NCI-H1436 (cell line): Measurements from ENCODE around the gene QRSL1.
A peak's percentile ranks its signal among the peaks of the same experiment; 100 is the strongest.
"Not testable (repeated sequence)": the region's sequence is repeated elsewhere in the genome, so short reads cannot be mapped to it uniquely, and the experiment has no call there.

Experiments
- DNase-seq: peaks from one replicate; lab custom pipeline; 2025; lab: John Stamatoyannopoulos, UW

Gene QRSL1

GRCh38 chr6:106629103-106629858 lies at the start of gene QRSL1, which contains the start of gene RTN4IP1:
TSS of gene QRSL1 (plus strand) at chr6:106629578. CDS start at chr6:106629682, 104 bp downstream.
TSS of gene RTN4IP1 (minus strand) at chr6:106629498. CDS start at chr6:106629021, 477 bp downstream.
- DNase-seq, result peak; percentile 89

GRCh38 chr6:106581468-106581867 lies 47.9 kb upstream of the QRSL1 start:
- no peak for DNase-seq

- DNase-seq, result no peak
These were observed 42.5 kb upstream of the QRSL1 start for GRCh38 chr6:106586815-106587415.

GRCh38 chr6:106588937-106589336 lies 40.4 kb upstream of the QRSL1 start:
- not testable (repeated sequence) for DNase-seq

- DNase-seq, result no peak
These were observed 38.1 kb upstream of the QRSL1 start for GRCh38 chr6:106591111-106591825.

- DNase-seq, result no peak
These were observed 29.9 kb upstream of the QRSL1 start for GRCh38 chr6:106599440-106599839.

GRCh38 chr6:106600329-106600728 lies 29.0 kb upstream of the QRSL1 start:
- no peak for DNase-seq

- DNase-seq, result peak; percentile 31
These were observed 21.2 kb upstream of the QRSL1 start for GRCh38 chr6:106608080-106608668.

GRCh38 chr6:106609699-106610098 lies 19.7 kb upstream of the QRSL1 start:
- DNase-seq, result peak; percentile 33

- no peak for DNase-seq
These were observed 18.3 kb upstream of the QRSL1 start for GRCh38 chr6:106611030-106611429.

GRCh38 chr6:106612671-106613416 lies 16.5 kb upstream of the QRSL1 start:
- DNase-seq, result no peak

GRCh38 chr6:106613590-106613989 lies 15.8 kb upstream of the QRSL1 start:
- DNase-seq, result no peak

GRCh38 chr6:106614166-106614565 lies 15.2 kb upstream of the QRSL1 start:
- DNase-seq, result no peak

- no peak for DNase-seq
These were observed 14.7 kb upstream of the QRSL1 start for GRCh38 chr6:106614592-106615257.

- no peak for DNase-seq
These were observed 12.1 kb upstream of the QRSL1 start for GRCh38 chr6:106617302-106617701.

- DNase-seq, result no peak
These were observed 11.5 kb upstream of the QRSL1 start for GRCh38 chr6:106617857-106618256.

GRCh38 chr6:106618324-106618723 lies 11.1 kb upstream of the QRSL1 start:
- DNase-seq, result no peak

- no peak for DNase-seq
These were observed 10.2 kb upstream of the QRSL1 start for GRCh38 chr6:106619223-106619622.

- DNase-seq, result no peak
These were observed 8.3 kb upstream of the QRSL1 start for GRCh38 chr6:106620931-106621672.

- no peak for DNase-seq
These were observed 7.0 kb upstream of the QRSL1 start for GRCh38 chr6:106622412-106622811.
